Trophoblast cell (in vitro differentiated cells and primary cell): Measurements from ENCODE around the gene RASGRP3.

ENCODE experiments used
- DNase-seq, 2 donors: peaks; one replicate each; pipeline ENCODE4 v3.0.0-alpha.2; 2016
- H2AFZ ChIP-seq: 2 replicates; pipeline ENCODE4 v1.6.1; 2013; ENCODE audit warnings: low read length, moderate library complexity, mild to moderate bottlenecking; ENCODE audit not compliant: insufficient read depth, poor library complexity
- H2AK5ac ChIP-seq: 2 replicates; pipeline ENCODE4 v1.6.1; 2013; ENCODE audit warnings: mild to moderate bottlenecking, low read length
- H2BK120ac ChIP-seq: 2 replicates; pipeline ENCODE4 v1.6.1; 2013; ENCODE audit warnings: low read length, mild to moderate bottlenecking, moderate library complexity; ENCODE audit not compliant: insufficient read depth, poor library complexity
- H2BK12ac ChIP-seq: 2 replicates; pipeline ENCODE4 v1.6.1; 2013; ENCODE audit warnings: mild to moderate bottlenecking, low read length, moderate library complexity
- H2BK5ac ChIP-seq: 2 replicates; pipeline ENCODE4 v1.6.1; 2013; ENCODE audit warnings: low read length, low read depth, moderate library complexity, mild to moderate bottlenecking; ENCODE audit not compliant: poor library complexity
- H3K14ac ChIP-seq: 2 replicates; pipeline ENCODE4 v1.6.1; 2013; ENCODE audit warnings: mild to moderate bottlenecking, low read length
- H3K18ac ChIP-seq: 2 replicates; pipeline ENCODE4 v1.6.1; 2013; ENCODE audit warnings: mild to moderate bottlenecking, low read length
- H3K23ac ChIP-seq: 2 replicates; pipeline ENCODE4 v1.6.1; 2013; ENCODE audit warnings: low read length
- H3K27ac ChIP-seq: 2 replicates; pipeline ENCODE4 v1.5.1; 2013; ENCODE audit warnings: low read depth, mild to moderate bottlenecking, inconsistent platforms, low read length, moderate library complexity
- H3K27me3 ChIP-seq: 2 replicates; pipeline ENCODE4 v1.6.1; 2013; ENCODE audit warnings: inconsistent platforms, mild to moderate bottlenecking, low read length, moderate library complexity; ENCODE audit not compliant: insufficient read depth
- H3K36me3 ChIP-seq, 2 experiments: 1 replicate in 1 of 2; 2 replicates in 1 of 2; pipeline ENCODE4 v1.6.1; 2013; ENCODE audit warnings: low read length in 2 of 2, mild to moderate bottlenecking in 2 of 2, moderate library complexity in 1 of 2; ENCODE audit not compliant: insufficient read depth in 2 of 2, control insufficient read depth in 1 of 2
- H3K4ac ChIP-seq: 2 replicates; pipeline ENCODE4 v1.6.1; 2013; ENCODE audit warnings: low read depth, mild to moderate bottlenecking, low read length, moderate library complexity
- H3K4me1 ChIP-seq, 2 experiments: 1 replicate in 1 of 2; 2 replicates in 1 of 2; pipeline ENCODE4 v1.6.1; 2013; ENCODE audit warnings: low read length in 2 of 2, mild to moderate bottlenecking in 2 of 2, moderate library complexity in 1 of 2; ENCODE audit not compliant: insufficient read depth in 2 of 2, control insufficient read depth in 1 of 2
- H3K4me2 ChIP-seq: 2 replicates; pipeline ENCODE4 v1.6.1; 2013; ENCODE audit warnings: inconsistent platforms, mild to moderate bottlenecking, low read length, moderate library complexity
- H3K4me3 ChIP-seq: 2 replicates; pipeline ENCODE4 v1.5.1; 2013; ENCODE audit warnings: mild to moderate bottlenecking, low read depth, low read length, inconsistent platforms
- H3K79me1 ChIP-seq: one replicate; pipeline ENCODE4 v1.6.1; 2013; ENCODE audit warnings: low read length
- H3K79me2 ChIP-seq: 2 replicates; pipeline ENCODE4 v1.6.1; 2013; ENCODE audit warnings: low read length, mild to moderate bottlenecking; ENCODE audit not compliant: control insufficient read depth, insufficient read depth, poor library complexity
- H3K9ac ChIP-seq: 2 replicates; pipeline ENCODE4 v1.6.1; 2013; ENCODE audit warnings: mild to moderate bottlenecking, low read length
- H3K9me3 ChIP-seq: 2 replicates; pipeline ENCODE4 v1.6.1; 2013; ENCODE audit warnings: low read depth, mild to moderate bottlenecking, control low read depth, inconsistent platforms, low read length; ENCODE audit not compliant: insufficient read depth
- H4K12ac ChIP-seq: 2 replicates; pipeline ENCODE4 v1.6.1; 2013; ENCODE audit warnings: low read depth, mild to moderate bottlenecking, low read length, moderate library complexity
- H4K8ac ChIP-seq: 2 replicates; pipeline ENCODE4 v1.6.1; 2013; ENCODE audit warnings: low read depth, mild to moderate bottlenecking, low read length, moderate library complexity
- H4K91ac ChIP-seq: one replicate; pipeline ENCODE4 v1.6.1; 2013; ENCODE audit warnings: low read depth, mild to moderate bottlenecking, low read length, moderate library complexity
- WGBS: extraction: QIAGEN DNeasy Blood & Tissue Kit; methylation state at CpG from one replicate; pipeline ENCODE4 v1.1.7; 2013; ENCODE audit warnings: missing lambda C conversion rate; ENCODE audit not compliant: insufficient read length, insufficient coverage; ENCODE audit errors: extremely low coverage; 5-methylcytosine and 5-hydroxymethylcytosine counted together

Gene RASGRP3

GRCh38 chr2:33552758-33553461 lies 76.5 kb downstream of the RASGRP3 start:
- Histone ChIP-seq H3K4me3 (no peak overlapping the region), H3K18ac (no peak overlapping the region), H2AFZ (no peak overlapping the region), H3K4me2 (no peak overlapping the region), H3K4ac (no peak overlapping the region), H3K9me3 (no peaks in the 10 kb centered on the region), H2BK120ac (no peak overlapping the region), H3K23ac (no peak overlapping the region), H2AK5ac (no peak overlapping the region), H3K79me2 (no peaks in the 10 kb centered on the region), H3K36me3 (no peaks in the 10 kb centered on the region), H2BK12ac (no peak overlapping the region), H4K12ac (no peak overlapping the region), H2BK5ac (no peak overlapping the region), H3K4me1 (peaks cover 2 to 7% of the 10 kb centered on the region in 2 experiments), H4K8ac (no peak overlapping the region), H3K27me3 (no peaks in the 10 kb centered on the region), H3K27ac (no peak overlapping the region), H3K79me1 (peaks cover 2% of the 10 kb centered on the region), H3K14ac (no peak overlapping the region), H4K91ac (no peak overlapping the region), H3K9ac (no peak overlapping the region)
- WGBS = no CpG with 5 or more reads among the region's 1 CpG
- peak in 1 of 2 donors; percentile 25 for DNase-seq

DNA sequence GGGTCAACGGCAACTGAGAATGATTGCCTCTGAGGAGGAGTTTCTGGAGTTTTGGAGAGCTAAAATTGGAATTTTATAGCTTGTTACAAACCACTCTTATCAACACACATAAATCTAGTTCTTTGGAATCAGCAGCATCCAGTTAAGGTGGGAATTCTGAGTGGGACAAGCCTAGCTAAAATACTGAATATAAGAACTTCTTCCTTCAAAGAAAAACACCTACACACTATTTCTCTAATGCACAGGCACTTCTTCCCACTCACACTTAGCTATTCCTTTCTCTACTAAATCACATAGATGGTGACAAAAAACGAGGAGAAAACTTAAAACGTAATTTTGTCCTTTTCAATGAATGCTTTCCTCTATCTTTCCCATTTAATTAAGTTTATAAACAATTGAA lies 79.2 kb downstream of the RASGRP3 start:
- H3K4ac ChIP-seq = no peak overlapping the region
- no peak overlapping the region for H2BK120ac ChIP-seq
- H2AFZ ChIP-seq = no peak overlapping the region
- H3K79me2 ChIP-seq = no peaks in the 10 kb centered on the region
- H2BK12ac ChIP-seq = no peak overlapping the region
- H3K14ac ChIP-seq = no peak overlapping the region
- no peak overlapping the region for H2AK5ac ChIP-seq
- no peak overlapping the region for H3K27ac ChIP-seq
- H3K18ac ChIP-seq = no peak overlapping the region
- H3K4me3 ChIP-seq = no peak overlapping the region
- peaks cover 2 to 8% of the 10 kb centered on the region in 2 experiments for H3K4me1 ChIP-seq
- H3K9me3 ChIP-seq = no peaks in the 10 kb centered on the region
- H4K8ac ChIP-seq = no peak overlapping the region
- H3K79me1 ChIP-seq = peaks cover 2% of the 10 kb centered on the region
- H3K36me3 ChIP-seq = no peaks in the 10 kb centered on the region
- WGBS = no CpG with 5 or more reads among the region's 3 CpGs
- H4K12ac ChIP-seq = no peak overlapping the region
- no peak overlapping the region for H3K4me2 ChIP-seq
- H3K27me3 ChIP-seq = no peaks in the 10 kb centered on the region
- no peak overlapping the region for H2BK5ac ChIP-seq
- H3K9ac ChIP-seq = no peak overlapping the region
- no peak overlapping the region for H3K23ac ChIP-seq
- H4K91ac ChIP-seq = no peak overlapping the region
- DNase-seq = no peak

GRCh38 chr2:33559328-33559727 lies 82.9 kb downstream of the RASGRP3 start:
- no peak overlapping the region for H4K91ac ChIP-seq
- no peak overlapping the region for H3K18ac ChIP-seq
- WGBS = no CpG with 5 or more reads among the region's 3 CpGs
- no peaks in the 10 kb centered on the region for H3K27me3 ChIP-seq
- H2BK12ac ChIP-seq = no peak overlapping the region
- H3K4me3 ChIP-seq = no peak overlapping the region
- H2BK120ac ChIP-seq = no peak overlapping the region
- H3K4ac ChIP-seq = no peak overlapping the region
- H4K8ac ChIP-seq = no peak overlapping the region
- no peak overlapping the region for H2AFZ ChIP-seq
- H3K79me2 ChIP-seq = no peaks in the 10 kb centered on the region
- H3K27ac ChIP-seq = no peak overlapping the region
- H3K36me3 ChIP-seq = no peaks in the 10 kb centered on the region
- H2BK5ac ChIP-seq = no peak overlapping the region
- H3K14ac ChIP-seq = no peak overlapping the region
- H3K23ac ChIP-seq = no peak overlapping the region
- H3K4me2 ChIP-seq = no peak overlapping the region
- no peak overlapping the region for H2AK5ac ChIP-seq
- peaks cover 2% of the 10 kb centered on the region for H3K79me1 ChIP-seq
- no peaks in the 10 kb centered on the region for H3K9me3 ChIP-seq
- peaks cover 2 to 8% of the 10 kb centered on the region in 2 experiments for H3K4me1 ChIP-seq
- H3K9ac ChIP-seq = no peak overlapping the region
- DNase-seq = no peak
- H4K12ac ChIP-seq = no peak overlapping the region

- no peaks in the 10 kb centered on the region for H3K27me3 ChIP-seq
- H4K8ac ChIP-seq = no peak overlapping the region
- H2AK5ac ChIP-seq = no peak overlapping the region
- no peak overlapping the region for H2BK120ac ChIP-seq
- no peak for DNase-seq
- no peak overlapping the region for H4K91ac ChIP-seq
- H2BK12ac ChIP-seq = no peak overlapping the region
- H3K18ac ChIP-seq = no peak overlapping the region
- no peak overlapping the region for H3K4me2 ChIP-seq
- H3K79me1 ChIP-seq = no peaks in the 10 kb centered on the region
- H3K14ac ChIP-seq = no peak overlapping the region
- H2BK5ac ChIP-seq = no peak overlapping the region
- H3K36me3 ChIP-seq = no peaks in the 10 kb centered on the region
- no CpG with 5 or more reads among the region's 2 CpGs for WGBS
- H3K4me3 ChIP-seq = no peak overlapping the region
- peaks cover 1 to 4% of the 10 kb centered on the region in 2 experiments for H3K4me1 ChIP-seq
- H3K9me3 ChIP-seq = no peaks in the 10 kb centered on the region
- H2AFZ ChIP-seq = no peak overlapping the region
- no peak overlapping the region for H3K4ac ChIP-seq
- H3K9ac ChIP-seq = no peak overlapping the region
- H3K27ac ChIP-seq = no peak overlapping the region
- no peaks in the 10 kb centered on the region for H3K79me2 ChIP-seq
- H4K12ac ChIP-seq = no peak overlapping the region
- no peak overlapping the region for H3K23ac ChIP-seq
Measured at GRCh38 chr2:33560017-33560416, 83.6 kb downstream of the RASGRP3 start.
